ENCODE measurements around the gene P2RY8. TPM values are rescaled to one million over a fixed set of nuclear protein-coding genes. Genes with fewer than 3 reads are reported as not detected.
A peak's percentile ranks its signal among the peaks of the same experiment; 100 is the strongest.
"Not testable (repeated sequence)": the region's sequence is repeated elsewhere in the genome, so short reads cannot be mapped to it uniquely, and the experiment has no call there.

P2RY8 gene
- total RNA-seq, 1 experiment from 2014 or later: not detected

DNA sequence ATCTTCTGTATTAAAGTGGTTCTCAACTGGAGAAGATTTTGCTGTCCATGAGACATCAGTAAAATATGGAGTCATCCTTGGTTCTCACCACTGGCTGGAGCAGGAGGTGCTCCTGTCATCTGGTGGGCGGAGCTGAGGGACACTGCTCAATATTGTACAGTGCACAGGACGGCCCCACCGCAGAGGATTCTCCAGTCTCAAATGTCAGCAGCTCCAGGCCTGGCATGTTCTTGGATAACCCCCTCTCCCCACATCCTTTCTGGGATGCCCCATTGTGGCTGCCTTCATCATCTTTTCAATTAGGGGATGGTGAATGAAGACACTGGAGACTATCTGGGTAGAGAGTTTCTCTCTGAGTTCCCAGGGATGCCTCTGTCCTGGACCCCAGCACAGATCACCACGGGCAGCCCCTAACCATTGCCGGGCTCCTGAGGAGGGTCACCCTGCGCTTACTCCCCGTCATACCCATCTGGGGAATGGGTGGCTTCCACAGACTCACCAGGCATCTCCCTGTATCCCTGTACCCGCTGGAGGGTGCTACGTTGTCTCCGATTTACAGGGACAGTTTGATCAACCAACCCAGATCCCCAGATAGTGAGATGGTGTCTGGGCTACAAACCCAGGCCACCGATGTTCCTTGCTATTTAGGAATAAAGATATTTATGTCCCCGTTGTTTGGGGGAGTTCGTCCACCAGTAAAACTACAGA lies 21.9 kb upstream of the P2RY8 start:
- no peak overlapping the region for H3K27ac ChIP-seq
- H3K9me3 ChIP-seq (replicated peaks): no peaks in the 10 kb centered on the region
- DNase-seq (ENCODE audit: low read depth in 1 of 2, low spot score in 2 of 2): peak in 1 of 2 experiments; percentile 30
- no peaks in the 10 kb centered on the region for H3K36me3 ChIP-seq
- no peaks in the 10 kb centered on the region for H3K4me1 ChIP-seq (replicated peaks)
- no peaks in the 10 kb centered on the region for H3K27me3 ChIP-seq (replicated peaks)
- no peak overlapping the region for H3K4me3 ChIP-seq

DNA sequence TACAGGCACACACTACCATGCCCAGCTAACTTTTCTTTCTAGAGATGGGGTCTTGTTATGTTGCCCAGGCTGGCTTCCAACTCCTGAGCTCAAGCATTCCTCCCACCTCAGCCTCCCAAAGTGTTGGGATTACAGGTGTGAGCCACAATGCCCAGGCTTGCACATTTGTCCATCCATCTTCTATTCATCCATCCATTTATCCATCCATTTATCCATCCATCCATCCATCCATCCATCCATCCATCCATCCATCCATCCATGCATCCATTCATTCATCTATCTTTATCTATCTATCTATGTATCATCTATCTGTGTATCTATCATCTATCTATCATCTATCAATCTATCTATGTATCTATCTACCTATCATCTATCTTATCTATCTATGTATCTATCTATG lies 20.5 kb upstream of the P2RY8 start:
- not testable (repeated sequence) for H3K27me3 ChIP-seq (replicated peaks); H3K36me3 ChIP-seq; H3K4me3 ChIP-seq; H3K9me3 ChIP-seq (replicated peaks); H3K27ac ChIP-seq; H3K4me1 ChIP-seq (replicated peaks)
- DNase-seq (ENCODE audit: low read depth in 1 of 2, low spot score in 2 of 2): peak in 1 of 2 experiments; percentile 5

DNA sequence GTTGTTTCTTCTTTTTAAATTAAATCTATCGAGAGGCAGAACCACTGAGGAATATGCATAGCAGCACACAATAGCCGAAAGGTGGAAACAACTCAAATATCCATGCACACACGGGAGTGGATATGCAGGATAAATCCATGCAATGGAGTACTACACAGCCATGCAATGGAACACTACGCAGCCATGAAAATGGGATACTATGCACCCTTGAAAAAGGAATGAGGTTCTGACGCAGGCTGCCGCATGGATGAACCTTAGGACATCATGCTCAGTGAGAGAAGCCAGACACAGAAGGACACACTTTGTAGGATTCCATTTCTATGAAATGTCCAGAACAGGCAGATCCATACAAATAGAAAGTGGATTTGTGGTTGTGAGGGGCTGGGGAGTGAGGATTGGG lies 18.4 kb upstream of the P2RY8 start:
- peak in 1 of 2 experiments; percentile 11 for DNase-seq (ENCODE audit: low read depth in 1 of 2, low spot score in 2 of 2)
- Histone ChIP-seq H3K27me3 (replicated peaks) (no peaks in the 10 kb centered on the region), H3K27ac (no peak overlapping the region), H3K4me3 (no peak overlapping the region), H3K36me3 (no peaks in the 10 kb centered on the region), H3K4me1 (replicated peaks) (no peaks in the 10 kb centered on the region), H3K9me3 (replicated peaks) (no peaks in the 10 kb centered on the region)

DNA sequence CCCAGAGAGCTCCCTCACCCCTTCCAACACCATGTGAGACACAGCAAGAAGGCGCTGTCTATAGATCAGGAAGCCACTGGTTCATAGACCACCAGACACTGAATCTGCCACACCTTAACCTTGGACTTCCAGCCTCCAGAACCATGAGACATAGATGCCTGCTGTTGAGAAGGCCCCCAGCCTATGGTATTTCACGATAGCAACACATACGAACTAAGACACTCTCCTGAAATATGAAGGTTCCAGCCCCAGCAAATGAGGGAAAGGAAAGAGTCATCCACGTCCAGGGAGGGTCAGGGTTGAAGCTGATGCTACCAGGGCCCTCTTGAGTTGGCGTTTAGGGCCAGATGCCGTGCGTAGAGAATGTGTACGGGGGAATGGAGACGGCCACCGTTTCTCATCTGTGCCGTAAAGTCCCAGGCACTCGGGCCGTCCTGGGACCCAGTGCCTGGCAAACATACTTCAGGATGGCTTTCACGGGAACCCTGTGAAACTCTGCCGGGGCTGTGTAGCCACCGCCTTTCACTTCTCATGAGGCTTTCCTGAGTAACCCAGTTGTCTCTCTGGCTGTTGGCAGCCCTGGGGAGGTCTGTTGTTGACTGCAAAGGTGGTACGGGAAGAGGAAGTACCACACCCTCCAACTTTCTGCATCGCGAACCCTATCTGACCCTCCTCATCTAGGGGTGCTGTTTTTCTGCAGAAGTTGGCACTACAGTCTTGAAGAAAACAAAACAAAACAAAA lies 17.7 kb upstream of the P2RY8 start:
- DNase-seq (ENCODE audit: low read depth in 1 of 2, low spot score in 2 of 2): peak in 1 of 2 experiments; percentile 14
- H3K27me3 ChIP-seq (replicated peaks): no peaks in the 10 kb centered on the region
- H3K36me3 ChIP-seq: no peaks in the 10 kb centered on the region
- H3K4me1 ChIP-seq (replicated peaks): no peaks in the 10 kb centered on the region
- no peak overlapping the region for H3K4me3 ChIP-seq
- no peaks in the 10 kb centered on the region for H3K9me3 ChIP-seq (replicated peaks)
- H3K27ac ChIP-seq: no peak overlapping the region

DNA sequence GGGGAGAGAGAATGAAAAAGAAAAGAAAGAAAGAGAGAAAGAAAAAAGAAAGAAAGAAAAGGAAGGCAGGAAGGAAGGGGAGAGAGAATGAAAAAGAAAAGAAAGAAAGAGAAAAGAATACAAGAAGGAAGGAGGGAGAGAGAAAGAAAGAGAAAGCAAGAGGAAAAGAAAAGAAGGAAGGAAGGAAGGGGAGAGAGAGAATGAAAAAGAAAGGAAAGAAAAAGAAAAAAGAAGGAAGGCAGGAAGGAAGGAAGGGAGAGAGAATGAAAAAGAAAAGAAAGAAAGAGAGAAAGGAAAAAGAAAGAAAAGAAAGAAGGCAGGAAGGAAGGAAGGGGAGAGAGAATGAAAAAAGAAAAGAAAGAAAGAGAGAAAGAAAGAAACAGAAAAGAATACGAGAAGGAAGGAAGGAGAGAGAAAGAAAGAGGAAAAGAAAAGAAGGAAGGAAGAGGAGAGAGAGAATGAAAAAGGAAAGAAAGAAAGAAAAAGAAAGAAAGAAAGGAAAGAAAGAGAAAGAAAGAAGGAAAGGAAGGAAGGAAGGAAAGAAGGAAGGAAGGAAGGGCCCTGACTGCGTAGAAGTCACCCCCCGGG lies 15.1 kb upstream of the P2RY8 start:
- H3K27ac ChIP-seq: no peak overlapping the region
- H3K9me3 ChIP-seq (replicated peaks): no peaks in the 10 kb centered on the region
- no peaks in the 10 kb centered on the region for H3K27me3 ChIP-seq (replicated peaks)
- no peaks in the 10 kb centered on the region for H3K36me3 ChIP-seq
- no peak overlapping the region for H3K4me3 ChIP-seq
- no peaks in the 10 kb centered on the region for H3K4me1 ChIP-seq (replicated peaks)
- no peak for DNase-seq (ENCODE audit: low read depth in 1 of 2, low spot score in 2 of 2)

DNA sequence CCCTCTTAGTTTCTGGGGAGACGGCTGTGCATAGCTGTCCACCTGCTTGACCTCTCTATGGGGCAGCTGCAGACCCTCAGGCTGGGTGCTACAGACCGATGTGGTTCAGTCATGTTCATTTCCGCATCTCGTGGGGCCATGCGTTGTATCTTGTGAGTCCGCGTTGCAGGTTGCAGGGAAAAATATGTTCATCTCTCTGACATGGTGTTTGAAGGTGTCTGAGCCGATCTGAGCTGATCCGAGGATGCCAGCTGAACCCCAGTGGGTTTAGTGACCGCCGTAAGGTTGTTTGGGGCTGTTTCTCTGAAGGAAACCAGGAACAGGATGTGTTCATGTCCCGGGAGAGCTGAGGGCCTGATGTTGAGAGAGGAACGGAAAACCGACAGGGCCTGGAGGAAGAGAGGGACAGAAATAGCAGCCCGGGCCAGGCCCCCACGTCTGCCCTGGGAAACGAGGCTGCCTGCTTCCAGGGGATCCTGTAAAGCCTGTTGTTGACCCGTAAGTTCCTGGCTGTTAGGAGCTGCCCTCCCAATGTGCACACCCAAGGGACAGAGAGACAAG lies 9.8 kb upstream of the P2RY8 start:
- no peaks in the 10 kb centered on the region for H3K4me1 ChIP-seq (replicated peaks)
- peak in 1 of 2 experiments; percentile 25 for DNase-seq (ENCODE audit: low read depth in 1 of 2, low spot score in 2 of 2)
- H3K4me3 ChIP-seq: no peak overlapping the region
- no peak overlapping the region for H3K27ac ChIP-seq
- H3K9me3 ChIP-seq (replicated peaks): no peaks in the 10 kb centered on the region
- no peaks in the 10 kb centered on the region for H3K27me3 ChIP-seq (replicated peaks)
- H3K36me3 ChIP-seq: no peaks in the 10 kb centered on the region

DNA sequence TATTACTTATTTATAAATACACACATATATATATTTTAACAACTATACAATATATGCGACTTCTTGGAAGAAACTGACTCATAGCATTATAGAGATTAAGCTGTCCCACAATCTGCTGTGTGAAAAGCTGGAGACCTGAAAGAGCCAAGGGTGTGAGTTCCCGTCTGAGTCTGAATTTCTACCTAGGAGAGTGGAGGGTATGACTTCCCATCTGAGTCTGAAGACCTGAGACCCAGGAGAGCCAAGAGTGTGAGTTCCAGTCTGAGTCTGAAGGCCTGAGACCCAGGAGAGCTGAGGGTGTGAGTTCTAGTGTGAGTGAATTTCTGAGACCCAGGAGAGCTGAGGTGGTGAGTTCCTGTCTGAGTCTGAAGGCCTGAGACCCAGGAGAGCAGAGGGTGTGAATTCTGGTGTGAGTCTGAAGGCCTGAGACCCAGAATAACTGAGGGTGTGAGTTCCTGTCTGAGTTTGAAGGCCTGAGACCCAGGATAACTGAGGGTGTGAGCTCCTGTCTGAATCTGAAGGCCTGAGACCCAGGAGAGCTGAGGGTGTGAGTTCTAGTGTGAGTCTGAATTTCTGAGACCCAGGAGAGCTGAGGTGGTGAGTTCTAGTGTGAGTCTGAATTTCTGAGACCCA lies 8.9 kb upstream of the P2RY8 start:
- H3K27me3 ChIP-seq (replicated peaks): no peaks in the 10 kb centered on the region
- no peaks in the 10 kb centered on the region for H3K4me1 ChIP-seq (replicated peaks)
- H3K9me3 ChIP-seq (replicated peaks): no peaks in the 10 kb centered on the region
- H3K36me3 ChIP-seq: no peaks in the 10 kb centered on the region
- no peak overlapping the region for H3K4me3 ChIP-seq
- peak in 1 of 2 experiments; percentile 1 for DNase-seq (ENCODE audit: low read depth in 1 of 2, low spot score in 2 of 2)
- H3K27ac ChIP-seq: no peak overlapping the region

DNA sequence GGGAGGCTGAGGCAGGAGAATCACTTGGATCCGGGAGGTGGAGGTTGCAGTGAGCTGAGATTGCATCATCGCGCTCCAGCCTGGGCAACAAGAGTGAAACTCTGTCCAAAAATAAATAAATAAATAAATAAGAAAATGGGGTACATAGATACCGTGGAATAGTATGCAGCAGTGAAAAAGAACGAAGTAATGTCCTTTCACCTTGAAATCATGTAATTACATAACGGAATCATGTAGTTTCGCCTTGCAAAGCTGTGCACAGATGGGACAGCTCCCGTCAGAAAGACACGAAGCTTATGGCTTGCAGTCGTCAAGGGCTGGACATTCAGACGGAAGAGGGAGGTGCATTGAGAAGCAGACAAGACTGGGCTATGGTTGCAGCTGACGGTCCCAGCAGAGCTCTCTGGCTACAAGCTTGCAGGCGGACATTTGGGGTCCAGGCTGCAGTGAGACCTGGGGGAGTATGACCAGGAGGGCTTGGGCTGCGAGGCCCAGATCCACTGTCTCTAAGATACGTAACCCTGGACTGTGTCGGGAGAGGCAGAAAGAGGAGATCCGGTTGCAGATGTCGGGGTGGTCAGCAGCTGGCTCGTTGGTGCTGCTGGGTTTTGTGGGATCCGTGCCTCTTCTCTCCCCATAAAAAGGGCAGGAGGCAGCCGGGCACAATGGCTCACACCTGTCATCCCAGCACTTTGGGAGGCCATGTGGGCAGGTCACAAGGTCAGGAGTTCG lies 6.2 kb upstream of the P2RY8 start:
- no peak overlapping the region for H3K4me3 ChIP-seq
- no peaks in the 10 kb centered on the region for H3K27me3 ChIP-seq (replicated peaks)
- H3K36me3 ChIP-seq: no peaks in the 10 kb centered on the region
- no peaks in the 10 kb centered on the region for H3K4me1 ChIP-seq (replicated peaks)
- H3K9me3 ChIP-seq (replicated peaks): no peaks in the 10 kb centered on the region
- DNase-seq (ENCODE audit: low read depth in 1 of 2, low spot score in 2 of 2): no peak
- H3K27ac ChIP-seq: no peak overlapping the region

DNA sequence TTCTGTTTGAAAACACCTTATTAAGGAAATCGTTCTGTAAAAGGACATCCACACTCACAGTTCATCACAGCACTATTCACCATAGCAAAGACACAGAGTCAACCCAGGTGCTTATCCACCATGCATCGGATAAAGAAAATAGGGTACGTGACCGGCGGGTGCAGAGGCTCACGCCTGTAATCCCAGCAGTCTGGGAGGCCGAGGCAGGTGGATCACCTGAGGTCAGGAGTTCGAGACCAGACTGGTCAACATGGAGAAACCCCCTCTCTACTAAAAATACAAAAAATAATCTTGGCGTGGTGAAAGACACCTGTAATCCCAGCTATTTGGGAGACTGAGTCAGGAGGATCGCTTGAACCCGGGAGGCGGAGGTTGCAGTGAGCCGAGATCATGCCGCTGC lies 2.2 kb upstream of the P2RY8 start:
- H3K27me3 ChIP-seq (replicated peaks); H3K27ac ChIP-seq; H3K9me3 ChIP-seq (replicated peaks); H3K4me3 ChIP-seq; H3K36me3 ChIP-seq; H3K4me1 ChIP-seq (replicated peaks): not testable (repeated sequence)
- DNase-seq (ENCODE audit: low read depth in 1 of 2, low spot score in 2 of 2): peak in 1 of 2 experiments; percentile 5

DNA sequence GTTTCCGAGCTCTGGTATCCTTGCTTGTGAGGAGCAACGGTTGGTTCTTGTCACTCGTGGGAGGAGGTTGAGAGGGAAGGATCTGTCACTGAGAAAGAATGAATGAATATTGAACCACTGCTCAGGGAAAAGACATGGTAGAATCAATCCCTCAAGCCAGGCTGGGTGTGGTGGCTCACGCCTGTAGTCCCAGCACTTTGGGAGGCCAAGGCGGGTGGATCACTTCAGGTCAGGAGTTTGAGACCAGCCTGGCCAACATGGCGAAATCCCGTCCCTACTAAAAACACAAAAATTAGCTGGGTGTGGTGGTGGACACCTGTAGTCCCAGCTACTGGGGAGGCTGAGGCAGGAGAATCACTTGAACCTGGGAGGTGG lies 718 bp upstream of the P2RY8 start:
- peak in 1 of 2 experiments; percentile 28 for DNase-seq (ENCODE audit: low read depth in 1 of 2, low spot score in 2 of 2)
- H3K27me3 ChIP-seq (replicated peaks); H3K4me1 ChIP-seq (replicated peaks); H3K36me3 ChIP-seq; H3K27ac ChIP-seq; H3K4me3 ChIP-seq; H3K9me3 ChIP-seq (replicated peaks): not testable (repeated sequence)

DNA sequence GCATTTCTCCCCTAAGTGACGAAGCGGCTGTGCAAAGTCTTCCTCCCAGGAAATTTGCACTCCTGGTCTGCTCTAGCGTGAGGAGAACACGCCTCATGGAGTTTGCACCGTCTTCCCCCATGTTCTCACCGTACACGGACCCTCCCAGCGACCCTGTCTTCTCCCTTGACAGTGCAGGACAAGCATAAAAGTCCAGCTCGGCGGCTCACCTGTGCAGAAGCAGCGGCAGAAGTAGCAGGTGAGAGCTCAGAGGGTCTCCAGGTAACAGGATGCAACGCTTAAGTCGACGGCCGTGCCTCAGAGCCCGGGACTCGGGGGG lies 314 bp downstream of the P2RY8 start:
- no peaks in the 10 kb centered on the region for H3K36me3 ChIP-seq
- H3K4me3 ChIP-seq: no peak overlapping the region
- no peaks in the 10 kb centered on the region for H3K4me1 ChIP-seq (replicated peaks)
- no peak overlapping the region for H3K27ac ChIP-seq
- peak in 1 of 2 experiments; percentile 35 for DNase-seq (ENCODE audit: low read depth in 1 of 2, low spot score in 2 of 2)
- H3K27me3 ChIP-seq (replicated peaks): no peaks in the 10 kb centered on the region
- H3K9me3 ChIP-seq (replicated peaks): no peaks in the 10 kb centered on the region

DNA sequence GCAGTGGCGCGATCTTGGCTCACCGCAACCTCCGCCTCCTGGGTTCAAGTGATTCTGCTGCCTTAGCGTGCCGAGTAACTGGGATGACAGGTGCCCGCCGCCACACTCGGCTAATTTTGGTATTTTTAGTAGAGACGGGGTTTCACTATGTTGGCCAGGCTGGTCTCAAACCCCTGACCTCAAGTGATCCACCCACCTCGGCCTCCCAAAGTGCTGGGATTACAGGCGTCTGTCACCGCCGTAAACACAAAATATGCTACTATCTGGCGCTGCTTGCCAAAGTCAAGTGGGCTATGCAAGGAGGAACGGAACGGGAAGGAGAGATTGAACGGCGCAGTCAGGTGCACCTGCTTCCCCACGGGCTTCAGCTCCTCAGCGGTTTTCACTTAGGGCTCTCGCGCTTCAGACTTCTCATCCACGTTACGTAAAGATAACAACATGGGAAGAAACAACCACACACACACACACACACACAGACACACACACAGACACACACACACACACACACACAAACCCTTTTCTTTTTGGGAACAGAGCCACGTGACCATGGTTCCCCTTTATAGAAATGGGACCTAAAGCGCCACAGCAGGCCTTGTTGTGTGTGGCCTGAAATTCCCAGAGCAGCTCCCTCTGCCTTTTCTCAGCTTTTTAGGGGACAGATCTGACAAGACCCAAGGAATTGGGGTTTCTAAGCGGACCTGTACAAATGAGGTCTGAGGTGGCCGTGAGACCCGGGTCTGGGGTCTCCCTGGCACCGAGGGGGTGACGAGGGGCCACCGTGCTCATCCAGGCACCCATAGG lies 1.5 kb downstream of the P2RY8 start:
- peak in 1 of 2 experiments; percentile 11 for DNase-seq (ENCODE audit: low read depth in 1 of 2, low spot score in 2 of 2)
- Histone ChIP-seq H3K27ac (no peak overlapping the region), H3K36me3 (no peaks in the 10 kb centered on the region), H3K27me3 (replicated peaks) (no peaks in the 10 kb centered on the region), H3K9me3 (replicated peaks) (no peaks in the 10 kb centered on the region), H3K4me3 (no peak overlapping the region), H3K4me1 (replicated peaks) (no peaks in the 10 kb centered on the region)

Measured in SJSA1 (cell line).